Activated naive CD4-positive, alpha-beta T cell treated with anti-CD3 and anti-CD28 coated beads, Interleukin-2, amount 50 U/mL, for 24 hours (primary cell): Measurements from ENCODE around the gene FAM3B.

Experiments used
- H3K27ac Mint-ChIP-seq: one replicate; pipeline ENCODE4 v1.8.0; 2021; ENCODE audit warnings: mild to moderate bottlenecking, mixed read lengths
- H3K27me3 Mint-ChIP-seq: one replicate; pipeline ENCODE4 v1.8.0; 2021; ENCODE audit warnings: mixed read lengths
- H3K36me3 Mint-ChIP-seq: one replicate; pipeline ENCODE4 v1.8.0; 2021; ENCODE audit warnings: mixed read lengths
- H3K4me1 Mint-ChIP-seq: one replicate; pipeline ENCODE4 v1.8.0; 2021; ENCODE audit warnings: mixed read lengths
- H3K4me3 Mint-ChIP-seq: one replicate; pipeline ENCODE4 v1.8.0; 2021; ENCODE audit warnings: mild to moderate bottlenecking, mixed read lengths
- H3K9me3 Mint-ChIP-seq: one replicate; pipeline ENCODE4 v1.8.0; 2021; ENCODE audit warnings: mixed read lengths

Gene FAM3B

DNA sequence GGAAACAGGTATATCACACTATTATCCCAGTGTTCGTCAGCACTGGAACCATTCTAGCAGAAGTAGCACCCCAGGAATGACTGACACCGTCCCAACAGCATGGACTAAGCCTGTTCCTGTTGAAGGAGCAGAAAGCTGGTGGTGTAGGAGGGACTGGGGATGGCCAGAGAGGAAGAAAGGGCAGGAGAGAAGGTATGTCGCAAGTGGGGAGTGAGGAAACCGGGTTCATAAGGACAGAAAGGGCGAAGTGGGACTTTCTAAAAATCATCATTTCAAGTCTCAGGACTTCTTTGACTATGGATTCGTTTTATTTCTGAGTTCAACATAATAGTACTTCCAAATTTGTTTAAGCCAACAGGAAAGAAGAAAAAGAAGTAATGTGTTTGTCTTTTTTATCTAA, 89.7 kb downstream of the FAM3B start:
- H3K36me3 Mint-ChIP-seq, result peaks cover 43% of the 10 kb centered on the region
- no peaks in the 10 kb centered on the region for H3K27me3 Mint-ChIP-seq

More for the DNA sequence above, 89.7 kb downstream of the FAM3B start:
- Mint-ChIP-seq H3K4me1 (no peaks in the 10 kb centered on the region), H3K4me3 (no peak overlapping the region), H3K9me3 (peaks cover 4% of the 10 kb centered on the region), H3K27ac (no peak overlapping the region)
